HuH-7.5 (cell line): ENCODE measurements around the gene LYAR.
A peak's percentile ranks its signal among the peaks of the same experiment; 100 is the strongest.

Experiments
- DNase-seq: peaks from one replicate; pipeline ENCODE4 v3.0.0; 2011; ENCODE audit warnings: low spot score

Gene LYAR, protein sequence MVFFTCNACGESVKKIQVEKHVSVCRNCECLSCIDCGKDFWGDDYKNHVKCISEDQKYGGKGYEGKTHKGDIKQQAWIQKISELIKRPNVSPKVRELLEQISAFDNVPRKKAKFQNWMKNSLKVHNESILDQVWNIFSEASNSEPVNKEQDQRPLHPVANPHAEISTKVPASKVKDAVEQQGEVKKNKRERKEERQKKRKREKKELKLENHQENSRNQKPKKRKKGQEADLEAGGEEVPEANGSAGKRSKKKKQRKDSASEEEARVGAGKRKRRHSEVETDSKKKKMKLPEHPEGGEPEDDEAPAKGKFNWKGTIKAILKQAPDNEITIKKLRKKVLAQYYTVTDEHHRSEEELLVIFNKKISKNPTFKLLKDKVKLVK

DNA sequence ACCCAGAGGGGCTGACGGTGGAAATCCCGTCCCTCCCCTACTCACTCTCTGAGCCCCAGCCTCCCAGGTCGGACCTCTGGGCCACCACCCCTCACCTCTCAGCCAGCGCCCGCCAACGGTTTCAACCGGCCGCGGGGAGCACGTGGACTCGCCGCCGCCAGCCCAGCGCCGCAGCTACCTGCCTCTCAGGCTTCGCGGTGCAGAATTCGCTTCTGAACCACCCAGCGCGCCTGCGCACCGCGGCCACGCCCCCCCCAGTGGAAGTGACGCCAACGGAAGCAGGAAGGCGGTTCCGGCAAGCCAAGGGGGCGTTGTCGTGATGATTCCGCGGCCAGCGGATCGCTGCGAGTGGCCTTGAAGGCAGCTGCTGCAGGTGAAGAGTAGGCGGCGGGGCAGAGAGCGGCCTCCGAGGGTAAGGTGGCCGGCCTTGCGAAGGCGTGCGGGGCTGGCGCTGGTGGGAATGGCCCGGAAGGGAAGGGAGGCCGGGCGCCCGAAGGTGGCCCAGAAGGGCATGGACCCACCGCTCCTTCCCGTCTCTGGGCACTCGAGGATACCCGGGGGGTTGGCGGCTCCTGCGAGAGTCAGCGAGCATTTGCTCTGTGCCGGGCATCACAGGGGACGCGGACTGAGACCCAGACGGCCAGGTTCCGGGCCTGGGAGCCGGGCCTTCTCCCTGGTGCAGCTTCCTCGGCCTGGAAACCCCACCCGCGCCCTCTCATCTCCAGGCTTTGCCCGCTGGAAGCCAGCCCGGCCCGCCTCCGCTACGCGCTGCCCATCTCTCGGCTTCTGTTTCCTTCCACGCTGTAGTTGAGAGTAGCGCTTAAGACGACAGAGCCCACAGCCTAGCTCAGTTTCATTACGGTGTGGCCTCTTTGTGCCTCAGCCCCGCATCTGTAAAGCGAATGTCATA lies at the start of gene LYAR, which contains the start of gene ZBTB49:
Gene LYAR (minus strand): TSS at position 214 of the 910 bp plus-strand sequence. CDS start 6,412 bp downstream, outside the sequence.
Gene ZBTB49 (plus strand): TSS at position 311 of the 910 bp plus-strand sequence. CDS start 9,695 bp downstream, outside the sequence.
- peak; percentile 88 for DNase-seq

DNA sequence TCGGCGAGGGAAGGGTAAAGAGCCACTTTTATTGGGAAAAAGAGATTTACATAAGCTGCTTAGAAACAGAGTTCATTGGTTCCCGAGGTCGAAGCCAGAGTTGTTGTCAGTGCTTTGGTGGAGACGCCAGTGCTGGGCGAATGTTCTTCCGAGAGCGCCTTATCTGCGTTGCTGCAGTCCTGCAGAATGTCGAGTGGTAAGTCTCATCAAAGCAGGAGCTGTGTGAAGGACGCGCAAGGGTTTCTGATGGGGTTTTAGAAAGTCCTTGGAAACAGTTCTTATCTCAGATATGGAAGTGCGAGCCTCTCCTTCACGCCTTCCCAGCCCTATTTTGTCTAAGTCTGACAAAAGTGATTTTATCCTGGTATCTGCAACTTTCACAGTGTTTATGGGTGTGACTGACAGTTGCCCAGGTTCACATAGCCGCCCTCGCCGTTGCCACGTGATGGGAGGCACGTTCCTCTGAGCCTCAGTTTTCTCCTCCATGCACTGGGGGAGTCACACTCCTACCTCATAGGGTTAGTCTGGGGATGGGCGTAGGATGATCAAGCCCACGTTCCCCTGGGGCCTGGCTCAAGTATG lies 49.6 kb upstream of the LYAR start:
- no peak for DNase-seq

DNA sequence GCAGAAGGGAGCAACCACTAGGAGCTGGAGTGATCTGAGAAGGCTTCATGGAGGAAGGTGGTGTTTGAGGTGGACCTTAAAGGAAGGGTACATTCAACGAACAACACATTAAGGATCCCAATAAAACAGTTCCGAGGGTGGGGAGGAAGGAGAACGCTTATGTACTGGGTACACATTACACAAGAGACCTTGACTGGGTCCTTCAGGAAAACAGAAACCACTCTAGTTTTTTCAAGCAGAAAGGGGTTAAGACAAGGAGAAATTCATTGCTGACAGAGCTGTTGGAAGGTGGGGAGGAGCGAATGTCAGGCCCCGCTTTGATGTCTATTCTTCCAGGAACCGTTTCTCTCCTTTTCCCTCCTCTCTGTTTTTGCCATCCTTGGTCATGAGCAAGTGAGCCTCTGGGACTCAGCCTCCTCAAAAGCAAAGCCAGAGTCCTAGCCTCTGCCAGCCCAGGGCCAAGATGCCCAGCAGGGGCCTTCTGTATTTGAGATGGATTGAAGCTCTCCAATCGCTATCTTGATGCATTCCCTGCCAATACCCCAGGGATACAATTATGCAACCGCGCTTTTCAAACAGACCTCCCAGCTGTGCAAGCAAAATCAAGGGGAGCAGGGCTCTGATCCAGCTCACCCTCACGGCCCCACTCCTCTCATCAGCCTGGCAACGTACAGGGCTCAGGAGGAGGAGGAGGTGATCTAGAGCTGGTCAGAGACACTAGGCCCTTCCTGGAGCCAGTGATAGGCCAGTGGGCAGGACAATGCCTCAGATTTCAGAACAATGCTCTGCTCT lies 48.5 kb upstream of the LYAR start:
- DNase-seq: no peak

DNA sequence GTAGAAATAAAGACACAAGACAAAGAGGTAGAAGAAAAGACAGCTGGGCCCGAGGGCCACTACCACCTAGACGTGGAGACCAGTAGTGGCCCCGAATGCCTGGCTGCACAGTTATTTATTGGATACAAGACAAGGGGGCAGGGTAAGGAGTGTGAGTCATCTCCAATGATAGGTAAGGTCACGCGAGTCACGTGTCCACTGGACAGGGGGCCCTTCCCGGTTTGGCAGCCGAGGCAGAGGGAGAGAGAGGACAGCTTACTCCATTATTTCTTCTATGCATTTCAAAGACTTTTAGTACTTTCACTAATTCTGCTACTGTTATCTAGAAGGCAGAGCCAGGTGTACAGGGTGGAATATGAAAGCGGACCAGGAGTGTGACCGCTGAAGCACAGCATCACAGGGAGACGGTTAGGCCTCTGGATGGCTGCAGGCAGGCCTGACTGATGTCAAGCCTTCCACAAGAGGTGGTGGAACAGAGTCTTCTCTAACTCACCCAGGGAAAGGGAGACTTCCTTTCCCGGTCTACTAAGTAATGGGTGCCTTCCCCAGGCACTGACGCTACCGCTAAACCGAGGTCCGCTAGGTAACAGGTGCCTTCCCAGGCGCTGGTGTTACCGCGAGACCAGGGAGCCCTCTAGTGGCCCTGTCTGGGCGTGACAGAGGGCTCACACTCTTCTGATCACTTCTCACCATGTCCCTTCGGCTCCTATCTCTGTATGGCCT lies 45.0 kb upstream of the LYAR start:
- DNase-seq: peak; percentile 53

DNA sequence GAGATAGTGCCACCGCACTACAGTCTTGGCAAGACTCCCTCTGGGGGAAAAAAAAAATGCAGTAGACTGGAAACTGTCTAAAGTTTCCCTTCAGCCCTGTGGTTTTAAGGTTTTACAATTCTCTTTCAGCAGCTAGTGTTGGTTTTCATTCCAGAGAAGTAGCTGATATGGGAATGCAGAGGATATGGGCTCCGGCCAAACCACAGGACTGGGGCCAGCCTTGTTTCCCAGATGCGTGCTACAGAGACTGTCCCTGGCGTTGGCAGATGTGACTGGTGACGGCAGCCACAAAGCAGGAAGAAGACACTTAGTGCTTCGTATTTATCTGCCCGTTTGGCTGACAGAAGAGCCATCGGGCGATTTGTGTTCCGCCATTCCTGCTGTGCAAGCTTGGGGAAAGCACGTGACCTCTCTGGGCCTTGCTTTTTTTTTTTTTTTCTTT lies 43.3 kb upstream of the LYAR start:
- no peak for DNase-seq

DNA sequence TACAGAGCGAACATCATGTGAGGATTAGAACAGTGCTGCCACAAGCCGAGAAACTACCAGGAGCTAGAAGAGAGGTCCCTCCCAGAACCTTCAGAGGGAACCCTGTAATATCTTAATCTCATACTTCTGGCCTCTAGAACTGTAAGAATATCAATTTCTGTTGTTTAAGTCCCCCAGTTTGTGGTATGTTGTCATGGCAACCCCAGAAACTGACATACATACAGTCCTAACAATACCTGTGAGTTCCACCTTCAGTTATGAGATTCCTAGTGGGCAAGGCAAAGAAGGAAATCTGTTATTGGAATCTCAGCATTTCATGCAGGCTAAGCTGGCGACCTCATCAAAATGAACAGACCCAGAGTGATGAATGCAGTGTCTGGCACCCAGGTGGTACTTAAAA lies 42.6 kb upstream of the LYAR start:
- DNase-seq: no peak

DNA sequence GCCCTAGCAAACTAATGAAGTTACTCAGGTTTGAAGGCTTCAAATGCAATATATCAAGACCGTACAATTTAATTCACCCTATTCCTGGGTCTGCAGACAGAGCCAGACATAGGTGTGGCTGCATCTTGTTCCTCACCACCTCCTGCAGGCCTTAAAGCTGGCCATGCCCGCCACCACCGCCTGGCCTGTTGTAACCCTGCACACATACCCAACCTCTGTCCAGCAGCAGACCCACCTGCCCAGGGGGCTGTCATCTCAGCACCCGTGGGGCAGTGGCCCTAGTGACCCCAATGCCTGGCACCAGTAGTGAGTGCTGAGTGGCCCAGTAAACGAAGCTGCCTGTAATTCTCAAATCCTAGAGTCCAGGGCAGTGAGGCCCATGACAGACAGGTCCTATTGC lies 40.8 kb upstream of the LYAR start:
- DNase-seq: no peak

DNA sequence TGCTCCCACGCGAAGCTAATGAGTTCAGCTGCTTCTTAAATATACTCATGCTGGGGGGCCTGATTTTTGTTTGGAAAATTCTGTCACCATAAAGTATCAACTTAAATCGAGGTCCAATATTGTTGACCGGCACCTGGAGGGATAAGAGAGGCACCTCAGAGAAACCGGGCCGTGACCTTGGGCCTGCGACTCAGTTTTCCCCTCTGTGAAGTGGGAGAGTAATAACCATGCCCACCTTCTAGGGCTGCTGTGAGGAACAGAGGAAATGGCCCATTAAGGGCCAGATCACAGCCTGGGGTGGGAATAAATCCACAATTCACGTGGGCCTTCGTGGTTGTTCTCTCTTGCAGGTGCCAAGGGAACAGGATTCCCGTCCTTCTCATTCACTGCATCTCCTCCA lies 39.5 kb upstream of the LYAR start:
- DNase-seq: no peak

DNA sequence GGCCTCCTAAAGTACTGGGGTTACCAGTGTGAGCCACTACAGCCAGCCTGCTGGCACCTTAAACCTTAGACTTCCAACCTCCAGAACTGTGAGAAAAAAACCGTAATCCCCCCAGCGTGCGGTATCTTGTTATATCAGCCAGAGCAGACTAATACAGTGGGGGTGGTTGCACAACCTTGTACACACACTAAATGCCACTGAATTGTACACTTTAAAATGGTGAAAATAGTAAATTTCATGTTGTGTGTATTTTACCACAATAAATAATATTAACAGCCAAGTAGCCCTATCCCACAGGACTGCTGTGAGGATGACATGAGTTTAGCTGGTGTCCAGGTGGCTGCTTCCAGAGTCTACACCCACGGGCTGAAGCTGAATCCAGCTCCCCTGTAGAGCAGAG lies 38.9 kb upstream of the LYAR start:
- no peak for DNase-seq

DNA sequence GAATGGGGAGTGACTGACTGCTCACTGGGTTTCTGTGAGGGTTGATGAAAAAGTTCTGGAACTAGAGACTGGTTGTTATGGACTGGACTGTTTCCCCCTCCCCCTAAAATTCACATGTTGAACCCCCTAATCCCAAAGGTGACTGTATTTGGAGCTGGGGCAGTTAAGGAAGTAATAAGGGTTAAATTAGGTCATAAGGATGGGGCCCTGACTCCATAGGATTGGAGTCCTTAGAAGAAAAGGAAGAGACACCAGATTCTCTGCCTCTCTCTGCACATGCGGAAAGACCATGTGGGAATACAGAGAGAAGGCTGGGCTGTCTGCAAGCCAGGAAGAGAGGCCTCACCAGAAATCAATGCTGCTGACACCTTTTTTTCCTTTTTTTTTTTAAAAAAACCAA lies 38.3 kb upstream of the LYAR start:
- no peak for DNase-seq

DNA sequence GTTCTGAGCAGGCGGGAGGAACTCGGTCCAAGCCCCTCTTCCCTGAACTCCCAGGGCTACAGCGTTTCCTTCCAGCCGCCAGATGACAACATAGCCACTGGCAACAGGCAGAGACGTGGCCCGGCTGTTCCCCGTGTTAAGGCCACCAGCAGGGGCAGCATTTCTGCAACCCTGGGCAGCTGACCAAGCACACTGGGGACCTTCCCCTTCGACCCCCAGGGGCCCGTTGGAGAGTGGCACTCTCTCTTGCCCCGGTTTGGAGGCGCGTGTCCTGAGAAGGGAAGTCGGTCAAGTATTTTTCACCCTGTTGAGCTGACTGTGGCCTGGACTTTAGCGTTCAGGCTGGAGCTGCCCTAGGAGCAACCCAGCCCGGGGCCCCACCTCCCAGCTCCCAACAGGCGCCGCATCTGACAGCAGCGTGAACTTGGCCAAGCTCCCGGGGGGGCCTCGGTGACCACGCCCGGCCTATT lies 37.7 kb upstream of the LYAR start:
- DNase-seq: peak; percentile 71

DNA sequence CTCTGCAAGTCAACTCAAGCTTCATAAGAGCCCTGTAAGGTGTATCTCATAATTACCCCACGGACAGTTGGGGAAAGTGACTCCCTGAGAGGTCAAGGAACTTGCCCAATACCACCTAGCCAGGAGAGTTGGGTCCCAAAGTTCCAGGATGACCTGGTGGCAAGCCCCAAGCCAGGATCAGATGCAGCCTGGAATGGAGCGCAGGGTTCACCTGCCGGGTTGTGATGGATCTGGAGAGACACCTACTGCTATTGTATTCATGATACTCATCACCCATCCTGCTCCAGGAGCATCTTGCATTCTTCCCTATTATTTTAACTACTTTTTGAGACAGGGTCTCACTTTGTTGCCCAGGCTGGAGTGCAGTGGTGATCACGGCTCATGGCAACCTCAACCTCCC lies 36.2 kb upstream of the LYAR start:
- DNase-seq: no peak

DNA sequence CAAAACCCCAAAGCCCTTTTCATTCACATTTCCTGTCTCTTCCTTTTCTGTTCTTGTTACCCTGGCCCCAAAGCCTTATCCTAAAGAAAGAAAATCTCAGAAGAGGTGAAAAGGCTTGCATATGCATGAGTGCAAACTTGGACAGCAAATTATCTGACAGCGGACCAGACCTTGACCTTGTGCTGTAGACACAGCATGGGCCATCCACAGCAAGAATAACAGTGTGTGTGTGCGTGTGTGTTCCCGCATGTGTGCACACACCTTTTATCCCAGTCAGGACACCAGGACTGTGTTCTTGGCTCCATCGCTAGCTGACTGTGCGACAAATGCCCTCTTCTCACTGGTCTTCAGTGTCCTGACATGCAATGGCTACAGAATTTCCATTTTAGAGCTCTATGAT lies 35.4 kb upstream of the LYAR start:
- no peak for DNase-seq

DNA sequence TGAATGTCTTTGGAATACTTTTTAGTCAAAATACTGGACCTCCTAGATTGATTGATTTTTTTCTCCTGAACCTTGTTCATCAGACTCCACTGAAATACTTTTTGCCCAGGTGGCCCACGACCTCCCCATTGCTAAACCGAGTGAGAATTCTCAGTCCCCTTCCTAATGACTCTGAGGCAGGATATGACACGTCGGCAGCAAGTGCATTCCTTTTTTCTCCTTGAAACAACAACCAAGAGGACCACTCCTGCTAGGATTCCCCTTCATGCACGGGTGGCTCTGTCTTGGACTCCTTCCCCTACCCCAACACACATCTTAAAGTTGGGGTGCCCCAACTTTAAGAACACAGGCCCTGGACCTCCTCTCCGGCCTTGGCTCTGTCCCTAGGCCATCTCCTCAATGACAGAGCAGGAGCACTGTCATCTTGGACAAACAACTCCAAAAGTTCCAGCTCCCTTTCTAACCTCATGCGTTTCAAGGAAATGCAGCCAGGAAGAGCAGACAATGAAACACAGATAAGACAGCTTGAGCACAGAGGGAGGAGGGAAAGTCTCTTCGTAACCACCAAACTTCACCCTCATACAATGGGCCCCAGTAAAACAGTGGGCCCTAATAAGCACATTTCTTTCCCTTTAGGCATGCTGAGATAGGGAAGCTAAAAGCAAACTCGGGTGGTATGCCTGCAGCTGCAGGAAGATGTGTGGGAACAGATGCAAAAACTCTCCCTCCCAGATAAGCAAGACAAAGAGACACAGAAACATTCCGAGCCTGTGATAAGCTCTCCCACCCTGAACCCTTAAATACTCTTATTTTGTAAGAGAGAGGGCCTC lies 34.0 kb upstream of the LYAR start:
- DNase-seq: no peak

DNA sequence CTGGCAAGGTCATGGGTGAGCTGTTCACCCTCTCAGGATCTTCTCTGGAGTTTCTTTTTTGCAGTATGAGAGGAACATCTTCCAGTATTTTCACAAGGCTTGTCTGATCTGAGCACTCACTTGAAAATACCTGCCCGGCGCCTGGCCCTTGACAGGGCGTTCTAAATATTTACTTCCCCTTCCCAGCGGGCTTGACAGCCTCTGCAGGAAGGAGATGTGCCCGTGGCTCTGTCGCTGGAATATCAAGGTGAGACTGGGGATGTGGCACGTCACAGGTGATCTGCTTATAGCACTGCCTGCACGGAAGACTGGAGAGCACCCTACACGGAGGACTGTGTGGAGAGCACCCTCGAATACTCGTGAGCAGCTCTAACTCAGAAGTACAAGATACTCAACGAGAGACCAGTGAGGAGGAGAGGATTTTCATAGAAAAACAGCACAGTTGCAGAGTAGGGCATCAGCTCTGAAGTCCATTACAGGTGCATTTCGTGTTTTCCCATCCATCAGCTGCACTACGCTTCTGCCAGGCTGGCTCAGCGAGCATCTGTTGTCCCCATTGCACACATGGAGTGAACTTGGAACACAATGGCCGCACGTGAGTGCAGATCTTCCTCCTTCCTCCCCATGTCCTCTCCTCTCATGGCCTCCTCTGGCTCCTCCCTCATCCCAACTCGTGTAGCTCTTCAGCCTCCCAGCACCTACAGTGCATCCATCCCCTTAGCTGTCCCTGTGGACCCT lies 32.2 kb upstream of the LYAR start:
- DNase-seq: no peak

DNA sequence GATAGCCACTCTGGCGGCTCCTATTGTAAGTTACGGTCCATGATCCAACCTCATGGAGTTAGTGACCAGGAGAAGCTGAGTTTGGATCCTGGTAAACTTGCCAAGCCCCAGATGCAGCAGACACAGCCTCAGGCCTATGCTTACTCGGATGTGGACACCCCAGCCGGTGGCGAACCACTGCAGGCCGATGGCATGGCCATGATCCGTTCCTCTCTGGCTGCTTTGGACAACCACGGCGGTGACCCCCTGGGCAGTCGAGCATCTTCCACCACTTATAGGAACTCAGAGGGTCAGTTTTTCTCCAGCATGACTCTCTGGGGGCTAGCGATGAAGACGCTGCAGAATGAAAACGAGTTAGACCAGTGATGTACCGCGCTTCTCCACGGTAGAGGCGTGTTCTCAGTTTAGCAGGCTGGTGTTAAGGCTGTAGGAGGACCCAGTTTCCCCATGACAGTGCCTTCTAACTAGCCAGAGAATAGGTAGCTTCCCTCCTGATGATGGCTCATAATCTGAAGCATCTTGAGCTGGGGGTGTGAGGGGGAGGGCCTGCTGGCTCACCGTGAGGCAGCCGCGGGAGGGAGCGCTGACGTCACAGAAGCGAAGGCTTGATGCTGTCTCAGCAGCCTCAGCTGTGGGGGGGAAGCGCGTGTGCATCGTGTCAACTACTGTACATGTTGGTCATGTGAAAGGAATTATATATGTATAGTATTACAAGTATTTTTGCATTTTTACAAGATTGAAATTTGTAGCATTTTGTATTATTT lies 31.2 kb upstream of the LYAR start:
- no peak for DNase-seq

DNA sequence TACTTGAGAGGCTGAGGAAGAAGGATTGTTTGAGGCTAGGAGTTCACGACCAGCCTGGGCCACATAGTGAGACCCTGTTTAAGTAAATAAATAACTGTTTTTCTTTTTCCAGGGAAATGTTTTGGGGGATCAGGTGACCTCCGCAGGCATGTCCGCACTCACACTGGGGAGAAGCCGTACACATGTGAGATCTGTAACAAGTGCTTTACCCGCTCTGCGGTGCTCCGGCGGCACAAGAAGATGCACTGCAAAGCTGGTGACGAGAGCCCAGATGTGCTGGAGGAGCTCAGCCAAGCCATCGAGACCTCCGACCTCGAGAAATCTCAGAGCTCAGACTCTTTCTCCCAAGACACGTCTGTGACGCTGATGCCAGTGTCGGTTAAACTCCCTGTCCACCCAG lies 30.6 kb upstream of the LYAR start:
- DNase-seq: no peak

DNA sequence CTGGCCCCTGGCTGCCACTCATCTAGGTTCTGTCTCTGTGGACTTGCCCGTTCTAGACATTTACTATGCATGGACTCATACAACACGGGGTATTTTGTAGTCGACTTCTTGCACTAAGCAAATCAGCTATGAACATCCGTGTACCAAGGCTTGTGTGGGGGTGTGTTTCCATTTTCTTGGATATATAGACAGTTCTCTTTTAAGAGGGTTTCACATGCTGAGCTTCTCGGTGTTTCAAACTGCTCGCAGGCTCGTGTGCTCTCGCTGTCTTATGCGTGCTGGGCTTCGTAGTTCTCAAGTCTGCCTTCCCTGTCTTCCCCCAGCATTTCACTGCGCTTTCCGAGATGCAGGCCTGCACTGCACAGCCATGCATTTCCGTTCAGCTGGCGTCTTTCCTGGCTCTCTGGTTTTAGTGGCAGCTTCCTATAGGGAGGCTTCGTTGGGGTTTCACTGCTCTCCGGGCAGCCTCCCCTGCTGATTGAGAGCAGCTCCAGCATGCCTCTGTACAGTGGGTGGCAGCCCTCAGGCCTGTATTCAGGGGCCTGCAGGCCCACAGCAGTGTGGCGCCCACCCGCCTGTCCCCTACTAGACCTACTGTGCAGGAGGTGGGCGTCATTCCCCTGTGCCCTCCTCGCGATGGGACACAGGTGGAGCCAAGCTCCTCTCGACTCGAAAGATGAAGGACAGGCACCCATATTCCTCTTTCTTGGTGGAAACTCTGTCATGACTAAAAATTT lies 27.7 kb upstream of the LYAR start:
- DNase-seq: no peak
